Smooth muscle cell of trachea (primary cell): ENCODE data around the gene USP19. TPM values are rescaled to one million over a fixed set of nuclear protein-coding genes. Genes with fewer than 3 reads are reported as not detected.

ENCODE experiments used
- total RNA-seq: library from RNA; depleted of rRNA; stranded (reverse); fragments of >200 nt; gene quantifications from 2 replicates; pipeline ENCODE4 v1.2.1, GENCODE V29; 2014

USP19 gene, protein sequence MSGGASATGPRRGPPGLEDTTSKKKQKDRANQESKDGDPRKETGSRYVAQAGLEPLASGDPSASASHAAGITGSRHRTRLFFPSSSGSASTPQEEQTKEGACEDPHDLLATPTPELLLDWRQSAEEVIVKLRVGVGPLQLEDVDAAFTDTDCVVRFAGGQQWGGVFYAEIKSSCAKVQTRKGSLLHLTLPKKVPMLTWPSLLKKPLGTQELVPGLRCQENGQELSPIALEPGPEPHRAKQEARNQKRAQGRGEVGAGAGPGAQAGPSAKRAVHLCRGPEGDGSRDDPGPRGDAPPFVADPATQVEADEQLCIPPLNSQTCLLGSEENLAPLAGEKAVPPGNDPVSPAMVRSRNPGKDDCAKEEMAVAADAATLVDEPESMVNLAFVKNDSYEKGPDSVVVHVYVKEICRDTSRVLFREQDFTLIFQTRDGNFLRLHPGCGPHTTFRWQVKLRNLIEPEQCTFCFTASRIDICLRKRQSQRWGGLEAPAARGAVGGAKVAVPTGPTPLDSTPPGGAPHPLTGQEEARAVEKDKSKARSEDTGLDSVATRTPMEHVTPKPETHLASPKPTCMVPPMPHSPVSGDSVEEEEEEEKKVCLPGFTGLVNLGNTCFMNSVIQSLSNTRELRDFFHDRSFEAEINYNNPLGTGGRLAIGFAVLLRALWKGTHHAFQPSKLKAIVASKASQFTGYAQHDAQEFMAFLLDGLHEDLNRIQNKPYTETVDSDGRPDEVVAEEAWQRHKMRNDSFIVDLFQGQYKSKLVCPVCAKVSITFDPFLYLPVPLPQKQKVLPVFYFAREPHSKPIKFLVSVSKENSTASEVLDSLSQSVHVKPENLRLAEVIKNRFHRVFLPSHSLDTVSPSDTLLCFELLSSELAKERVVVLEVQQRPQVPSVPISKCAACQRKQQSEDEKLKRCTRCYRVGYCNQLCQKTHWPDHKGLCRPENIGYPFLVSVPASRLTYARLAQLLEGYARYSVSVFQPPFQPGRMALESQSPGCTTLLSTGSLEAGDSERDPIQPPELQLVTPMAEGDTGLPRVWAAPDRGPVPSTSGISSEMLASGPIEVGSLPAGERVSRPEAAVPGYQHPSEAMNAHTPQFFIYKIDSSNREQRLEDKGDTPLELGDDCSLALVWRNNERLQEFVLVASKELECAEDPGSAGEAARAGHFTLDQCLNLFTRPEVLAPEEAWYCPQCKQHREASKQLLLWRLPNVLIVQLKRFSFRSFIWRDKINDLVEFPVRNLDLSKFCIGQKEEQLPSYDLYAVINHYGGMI (N-terminal part only)
- total RNA-seq: 64.4 and 72.6 TPM in 2 replicates

DNA sequence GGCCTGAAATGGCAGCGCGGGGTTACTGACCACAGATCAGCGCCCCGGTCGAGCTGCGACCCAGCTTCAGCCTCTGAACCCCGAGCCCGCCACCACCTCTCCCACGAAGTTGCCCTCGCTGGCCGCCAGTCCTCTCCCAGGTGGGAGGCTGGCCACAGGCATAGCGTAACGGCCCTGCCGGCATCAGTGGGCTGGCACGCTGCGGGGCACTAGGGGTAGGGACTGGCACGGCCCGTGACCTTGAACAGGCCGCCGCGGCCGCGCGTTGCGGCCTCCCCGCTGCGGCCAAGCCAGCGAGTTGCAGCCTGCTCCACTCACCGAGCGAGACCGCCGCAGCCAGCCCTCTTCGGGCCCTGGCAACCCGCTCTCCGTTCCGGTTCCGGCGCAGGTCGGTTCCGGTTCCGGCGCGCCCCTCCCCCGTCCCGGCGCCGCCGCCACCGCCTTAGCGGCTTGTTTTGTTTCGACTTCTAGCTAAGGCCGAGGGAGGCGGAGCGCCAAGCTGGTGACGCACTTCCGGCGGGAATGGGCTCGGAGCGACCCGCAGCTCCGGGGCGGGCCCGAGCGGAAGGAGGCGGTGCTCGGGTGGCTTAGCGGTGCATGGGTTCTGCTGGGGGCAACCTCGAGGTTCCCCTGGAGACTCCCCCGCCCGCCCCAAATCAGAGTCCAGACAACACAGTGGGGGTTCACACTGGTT, at the start of gene USP19:
Gene USP19 (minus strand): TSS at position 386 of the 694 bp plus-strand sequence. CDS start 1,678 bp downstream, outside the sequence.

DNA sequence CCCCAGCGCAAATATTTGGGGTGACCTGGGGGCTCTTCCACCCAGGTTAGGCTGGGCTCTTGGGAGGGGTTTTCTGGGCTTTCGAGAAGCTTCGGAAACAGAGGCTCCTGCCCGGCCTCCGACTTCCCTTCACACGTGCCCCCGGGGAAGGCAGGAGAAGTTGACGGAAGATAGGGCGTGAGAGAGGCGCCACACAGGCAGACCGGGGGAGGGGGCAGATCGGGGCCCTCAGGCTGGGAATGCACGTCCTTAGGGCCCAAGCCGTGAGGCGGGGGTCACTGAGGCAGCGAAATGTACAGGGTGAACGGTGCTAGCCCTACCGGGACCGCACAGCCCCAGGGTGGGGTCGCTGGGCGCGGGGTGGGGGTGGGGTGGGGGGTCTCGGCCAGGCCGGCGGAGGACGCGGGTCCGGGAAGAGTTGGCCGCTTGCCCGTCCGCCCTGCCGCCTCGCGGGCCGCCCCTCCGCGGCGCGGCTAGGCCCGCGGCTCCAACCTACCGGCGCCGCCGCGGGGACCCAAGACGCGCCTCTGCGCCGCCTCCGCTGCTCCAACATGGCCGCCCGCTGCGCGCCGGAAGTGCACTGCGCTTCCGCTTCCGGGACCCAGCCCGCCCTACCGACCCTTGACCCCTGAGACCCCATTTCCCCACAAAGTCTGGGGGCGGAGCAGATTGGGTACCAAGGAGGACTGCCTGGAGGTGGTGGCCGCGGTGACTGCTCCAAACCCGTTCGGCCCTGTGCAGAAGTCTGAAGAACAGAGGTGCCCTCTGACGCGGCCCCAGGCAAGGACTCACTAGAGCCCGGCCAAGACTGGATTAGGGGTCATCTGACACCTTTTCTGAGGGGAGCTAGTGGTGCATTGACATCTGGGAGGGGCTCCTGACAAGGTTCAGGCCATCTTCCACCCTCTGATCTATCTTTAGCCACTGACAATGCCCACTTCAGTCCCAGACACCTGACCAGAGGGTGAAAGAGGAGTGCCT, 45.4 kb upstream of the USP19 start, which contains the start of gene CCDC71:
Gene CCDC71 (minus strand): TSS at position 561 of the 981 bp plus-strand sequence. CDS start 2,123 bp downstream, outside the sequence.

DNA sequence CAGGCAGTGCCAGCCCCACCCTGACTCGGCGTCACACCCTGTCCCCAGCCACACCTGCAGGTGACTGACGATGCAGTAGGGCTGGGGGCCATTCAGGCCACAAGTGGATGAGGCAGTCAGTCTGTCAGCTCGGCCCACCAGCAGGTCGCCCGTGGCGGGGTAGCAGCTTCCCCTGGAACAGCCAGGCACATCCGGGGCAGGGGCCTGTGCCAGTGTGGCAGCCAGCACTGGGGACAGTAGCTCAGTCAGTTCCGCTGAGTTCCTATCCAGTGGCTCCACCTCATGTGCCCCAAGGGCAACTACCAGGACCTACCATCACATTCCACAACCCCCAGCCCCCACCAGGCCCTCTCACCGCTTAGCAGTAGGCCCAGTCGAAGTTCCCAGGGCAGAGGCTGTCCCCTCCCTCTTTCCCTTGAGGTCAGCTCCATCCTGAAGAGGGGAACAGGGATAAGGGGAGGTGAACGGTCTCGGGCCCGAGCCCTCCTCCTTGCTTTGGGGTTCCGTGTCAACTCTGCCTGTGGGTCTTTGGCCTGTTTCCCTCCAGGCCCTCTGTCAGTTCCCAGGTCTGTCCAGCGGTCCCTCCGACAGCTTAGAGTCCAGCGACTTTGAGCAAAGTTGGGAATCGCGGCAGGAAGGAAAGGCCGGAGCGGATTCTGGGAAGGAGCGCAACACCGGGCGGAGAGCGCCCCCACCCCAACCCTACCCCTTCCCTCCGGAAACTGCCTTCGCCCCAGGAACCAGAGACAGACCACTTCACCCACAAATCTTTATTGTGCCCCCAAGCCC, 12.0 kb upstream of the USP19 start, which contains the start of gene LAMB2:
Gene LAMB2 (minus strand): TSS at position 614 of the 789 bp plus-strand sequence. CDS start 183 bp downstream, at position 431.

DNA sequence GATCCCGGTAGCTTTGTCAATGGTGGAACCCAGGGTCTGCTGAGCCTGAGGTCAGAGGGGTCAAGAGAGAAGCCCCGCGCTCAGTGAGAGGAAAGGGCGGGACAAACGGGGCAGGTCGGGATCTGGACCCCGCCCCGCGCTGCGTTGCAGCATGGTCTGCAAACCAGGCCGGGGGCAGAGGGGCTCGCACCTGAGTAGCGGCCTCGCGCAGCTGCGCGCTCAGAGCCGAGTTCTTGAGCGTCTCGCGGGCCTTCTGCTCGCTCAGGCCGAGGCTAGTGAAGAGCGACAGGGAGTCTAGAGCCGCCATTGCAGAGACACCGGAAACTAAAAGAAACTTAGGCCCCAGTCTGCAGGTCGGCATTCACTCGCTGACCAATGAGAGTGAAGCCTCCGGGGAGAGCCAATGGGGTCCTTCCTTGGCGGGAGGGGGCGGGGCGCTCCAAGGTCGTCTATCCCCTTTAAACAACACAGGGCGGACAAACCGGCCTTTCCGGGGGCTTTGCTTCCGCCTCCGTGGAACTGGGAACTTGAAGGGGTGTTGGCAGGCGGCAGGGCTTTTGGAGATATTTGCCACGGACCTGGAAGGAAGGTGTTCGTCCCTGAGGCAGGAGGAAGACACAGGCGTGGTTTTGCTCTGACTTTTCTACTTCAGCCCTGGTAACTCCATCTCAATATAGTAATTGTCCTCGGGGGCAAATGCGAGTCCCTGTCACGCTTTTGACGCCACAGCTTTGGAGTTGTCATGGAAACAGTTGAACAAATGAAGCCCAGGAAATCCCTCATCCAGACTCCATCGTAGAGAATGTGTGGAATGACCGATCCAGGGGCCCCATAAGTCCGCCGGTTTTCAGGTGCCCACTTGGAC, 16.0 kb downstream of the USP19 start, which contains the start of gene QARS1:
Gene QARS1 (minus strand): TSS at position 331 of the 865 bp plus-strand sequence. CDS start 24 bp downstream, at position 307.

DNA sequence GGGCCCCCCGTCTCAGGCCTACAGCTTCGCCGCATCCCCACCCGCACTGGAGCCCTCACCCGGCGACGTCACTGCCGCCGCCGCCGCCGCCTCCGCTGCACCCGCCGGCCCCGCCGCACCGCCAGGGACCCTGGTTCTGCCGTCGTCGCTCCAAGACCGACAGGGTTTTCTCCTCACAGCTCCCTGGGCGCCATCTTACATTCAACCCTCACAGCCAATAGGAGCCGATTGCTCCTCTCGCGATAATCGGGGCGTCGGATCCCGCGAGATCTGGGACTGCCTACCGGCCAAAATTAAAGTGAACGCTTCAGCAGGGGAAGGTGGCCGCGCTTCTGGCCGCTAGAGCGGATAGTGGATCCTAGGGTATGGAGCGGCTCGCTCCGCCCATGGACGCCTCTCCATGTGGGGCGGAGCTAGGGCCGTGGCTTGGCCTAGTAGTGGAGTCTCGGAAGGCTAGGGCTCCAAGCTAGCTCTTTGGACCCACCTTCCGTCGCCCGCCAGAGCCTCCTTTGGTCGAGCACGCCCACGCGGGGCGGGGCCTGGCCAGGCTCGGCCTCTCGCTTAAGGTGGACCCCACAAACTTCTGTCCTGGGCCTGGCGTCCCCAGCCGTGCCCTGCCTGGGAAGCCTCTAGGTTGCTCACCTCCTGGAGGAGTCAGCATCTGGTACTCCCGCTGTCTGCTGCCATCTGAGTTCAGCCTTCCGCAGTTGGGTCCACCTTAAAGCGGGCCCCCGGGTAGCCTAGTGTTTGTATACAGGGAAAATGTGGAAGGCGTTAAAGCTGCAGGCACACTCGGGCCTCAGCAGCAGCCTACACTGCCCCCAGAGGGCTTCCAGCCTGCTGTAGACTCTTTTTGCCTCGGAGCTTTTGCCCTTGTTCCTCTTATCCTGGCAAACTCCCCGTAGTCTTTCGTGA, 26.5 kb downstream of the USP19 start, which contains the start of gene QRICH1:
Gene QRICH1 (minus strand): TSS at position 219 of the 915 bp plus-strand sequence. CDS start 17,054 bp downstream, outside the sequence.

Other genes with a start within 250 kb of the USP19 start
- 18.5 and 28.8 TPM in 2 replicates for gene SLC25A20, start 221.9 kb downstream of the USP19 start, total RNA-seq
- gene ARIH2, start 202.0 kb downstream of the USP19 start, total RNA-seq: 64.4 and 72.0 TPM in 2 replicates
- 36.5 and 58.7 TPM in 2 replicates for gene P4HTM, start 130.6 kb downstream of the USP19 start, total RNA-seq
- 75.3 and 99.4 TPM in 2 replicates for gene WDR6, start 113.4 kb downstream of the USP19 start, total RNA-seq
- gene DALRD3, start 102.2 kb downstream of the USP19 start, total RNA-seq: 63.6 and 66.0 TPM in 2 replicates
- 67.8 and 109 TPM in 2 replicates for gene NDUFAF3, start 98.7 kb downstream of the USP19 start, total RNA-seq
- gene IMPDH2, start 91.4 kb downstream of the USP19 start, total RNA-seq: 335 and 458 TPM in 2 replicates
- gene QRICH1, start 26.8 kb downstream of the USP19 start, total RNA-seq: 82.6 and 82.7 TPM in 2 replicates
- gene QARS1, start 16.1 kb downstream of the USP19 start, total RNA-seq: 319 and 442 TPM in 2 replicates
- gene LAMB2, start 12.2 kb upstream of the USP19 start, total RNA-seq: 580 and 1,305 TPM in 2 replicates
- gene CCDC71, start 45.5 kb upstream of the USP19 start, total RNA-seq: 21.8 and 31.1 TPM in 2 replicates
- 43.6 and 58.7 TPM in 2 replicates for gene KLHDC8B, start 50.8 kb upstream of the USP19 start, total RNA-seq
- gene C3orf62, start 156.4 kb upstream of the USP19 start, total RNA-seq: 1.3 and 2.3 TPM in 2 replicates
- gene USP4, start 219.2 kb upstream of the USP19 start, total RNA-seq: 24.3 and 35.6 TPM in 2 replicates
- 250 and 395 TPM in 2 replicates for gene GPX1, start 237.5 kb upstream of the USP19 start, total RNA-seq